Measurements from ENCODE around the gene FOSL2. TPM values are rescaled to one million over a fixed set of nuclear protein-coding genes. Genes with fewer than 3 reads are reported as not detected.

FOSL2 gene
- total RNA-seq, 1 donor from 2014 or later, result 74.9 TPM

GRCh38 chr2:28425464-28425835 is 32.8 kb downstream of the FOSL2 start:
- Histone ChIP-seq H3K4me3 (no peak overlapping the region), H3K4me1 (peaks cover 27% of the 10 kb centered on the region), H3K27me3 (ENCODE audit: low read depth) (no peaks in the 10 kb centered on the region), H3K27ac (no peak overlapping the region), H3K36me3 (peaks cover 5% of the 10 kb centered on the region), H3K9me3 (no peaks in the 10 kb centered on the region)
- no peak for TF ChIP-seq CTCF (IDR thresholded peaks at IDR 0.05)
- no peak for DNase-seq
- intact Hi-C loops (cut with DNase I), result no loop called here
- ATAC-seq, result no peak

GRCh38 chr2:28427741-28428415 is 35.2 kb downstream of the FOSL2 start:
- intact Hi-C loops (cut with DNase I), result no loop called here
- ATAC-seq (no peak), DNase-seq (no peak)
- H3K36me3 ChIP-seq, result no peaks in the 10 kb centered on the region
- no peaks in the 10 kb centered on the region for H3K27me3 ChIP-seq (ENCODE audit: low read depth)
- no peak overlapping the region for H3K4me3 ChIP-seq
- peaks cover under 1% of the 10 kb centered on the region for H3K9me3 ChIP-seq
- peaks cover 20% of the 10 kb centered on the region for H3K4me1 ChIP-seq
- H3K27ac ChIP-seq, result no peak overlapping the region
- no peak for TF ChIP-seq CTCF (IDR thresholded peaks at IDR 0.05)

GRCh38 chr2:28428486-28428885 is 35.8 kb downstream of the FOSL2 start:
- peaks cover 6% of the 10 kb centered on the region for H3K9me3 ChIP-seq
- no peak overlapping the region for H3K27ac ChIP-seq
- no peak for DNase-seq
- intact Hi-C loops (cut with DNase I), result no loop called here
- no peak for ATAC-seq
- no peaks in the 10 kb centered on the region for H3K27me3 ChIP-seq (ENCODE audit: low read depth)
- no peak overlapping the region for H3K4me3 ChIP-seq
- peaks cover 14% of the 10 kb centered on the region for H3K4me1 ChIP-seq
- H3K36me3 ChIP-seq, result no peaks in the 10 kb centered on the region
- TF ChIP-seq CTCF (IDR thresholded peaks at IDR 0.05), result no peak

- Histone ChIP-seq H3K4me3 (no peak overlapping the region), H3K36me3 (no peaks in the 10 kb centered on the region), H3K4me1 (peaks cover under 1% of the 10 kb centered on the region), H3K27me3 (ENCODE audit: low read depth) (no peaks in the 10 kb centered on the region), H3K27ac (no peak overlapping the region), H3K9me3 (peaks cover 6% of the 10 kb centered on the region)
- no peak for TF ChIP-seq CTCF (IDR thresholded peaks at IDR 0.05)
- no peak for DNase-seq
- no peak for ATAC-seq
- intact Hi-C loops (cut with DNase I), result no loop called here
Measured at GRCh38 chr2:28429636-28430376, 37.1 kb downstream of the FOSL2 start.

- H3K27ac ChIP-seq, result no peak overlapping the region
- no peaks in the 10 kb centered on the region for H3K4me1 ChIP-seq
- no peaks in the 10 kb centered on the region for H3K27me3 ChIP-seq (ENCODE audit: low read depth)
- DNase-seq (no peak), ATAC-seq (no peak)
- no peak overlapping the region for H3K4me3 ChIP-seq
- no peak for TF ChIP-seq CTCF (IDR thresholded peaks at IDR 0.05)
- H3K36me3 ChIP-seq, result no peaks in the 10 kb centered on the region
- peaks cover 6% of the 10 kb centered on the region for H3K9me3 ChIP-seq
- intact Hi-C loops (cut with DNase I), result no loop called here
Measured at GRCh38 chr2:28430377-28430765, 37.7 kb downstream of the FOSL2 start.

Data from lower lobe of right lung (tissue), 2 donors.